ENCODE data around the gene RAP2A.

The RAP2A gene

DNA sequence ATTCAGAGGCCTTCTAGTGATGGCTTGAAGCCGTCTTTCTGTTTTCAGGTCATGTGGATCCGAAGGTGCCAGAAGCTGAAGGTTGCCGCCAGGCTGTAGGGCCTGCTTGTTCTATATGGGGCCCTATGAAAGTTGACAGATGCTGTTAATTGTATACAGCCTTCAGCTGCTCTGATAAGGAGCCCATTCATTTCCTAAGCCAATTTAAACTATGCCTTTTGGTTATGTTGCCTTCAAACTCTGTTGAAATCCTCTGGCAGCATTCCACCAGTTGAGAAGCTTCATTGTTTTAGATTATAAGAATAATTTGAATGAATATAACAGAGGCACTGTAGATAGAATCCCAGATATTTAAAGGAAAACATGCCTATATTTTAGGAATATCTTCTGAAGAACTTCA lies 34.4 kb downstream of the RAP2A start:
- TF ChIP-seq, protein P1, sequence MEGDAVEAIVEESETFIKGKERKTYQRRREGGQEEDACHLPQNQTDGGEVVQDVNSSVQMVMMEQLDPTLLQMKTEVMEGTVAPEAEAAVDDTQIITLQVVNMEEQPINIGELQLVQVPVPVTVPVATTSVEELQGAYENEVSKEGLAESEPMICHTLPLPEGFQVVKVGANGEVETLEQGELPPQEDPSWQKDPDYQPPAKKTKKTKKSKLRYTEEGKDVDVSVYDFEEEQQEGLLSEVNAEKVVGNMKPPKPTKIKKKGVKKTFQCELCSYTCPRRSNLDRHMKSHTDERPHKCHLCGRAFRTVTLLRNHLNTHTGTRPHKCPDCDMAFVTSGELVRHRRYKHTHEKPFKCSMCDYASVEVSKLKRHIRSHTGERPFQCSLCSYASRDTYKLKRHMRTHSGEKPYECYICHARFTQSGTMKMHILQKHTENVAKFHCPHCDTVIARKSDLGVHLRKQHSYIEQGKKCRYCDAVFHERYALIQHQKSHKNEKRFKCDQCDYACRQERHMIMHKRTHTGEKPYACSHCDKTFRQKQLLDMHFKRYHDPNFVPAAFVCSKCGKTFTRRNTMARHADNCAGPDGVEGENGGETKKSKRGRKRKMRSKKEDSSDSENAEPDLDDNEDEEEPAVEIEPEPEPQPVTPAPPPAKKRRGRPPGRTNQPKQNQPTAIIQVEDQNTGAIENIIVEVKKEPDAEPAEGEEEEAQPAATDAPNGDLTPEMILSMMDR (IDR thresholded peaks at IDR 0.05; ENCODE audit: low read depth, low read length, missing control alignments) = no peak
- no peak for DNase-seq (ENCODE audit: extremely low read depth, low read depth)
- no peak overlapping the region for H3K4me3 ChIP-seq (replicated peaks; ENCODE audit: low read depth, low read length)

DNA sequence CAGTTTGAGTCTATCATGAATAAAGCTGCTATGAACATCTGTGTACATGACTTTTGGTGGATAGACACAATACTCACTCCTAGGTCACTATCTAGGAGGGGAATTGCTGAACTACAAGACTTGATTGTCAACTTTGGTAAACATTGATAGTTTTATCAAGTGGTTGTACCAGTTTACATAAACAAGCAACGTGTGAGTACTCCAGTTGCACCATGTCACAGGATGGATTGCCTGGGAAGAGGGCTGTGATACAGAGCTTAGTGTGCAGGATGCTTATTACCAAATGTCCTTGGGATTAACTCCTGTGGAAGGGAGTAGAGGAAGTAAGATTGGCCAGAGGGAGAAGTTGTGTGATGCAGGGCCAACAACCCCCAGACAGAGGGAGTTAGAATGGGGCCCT lies 37.7 kb downstream of the RAP2A start:
- no peak for DNase-seq (ENCODE audit: extremely low read depth, low read depth)
- H3K4me3 ChIP-seq (replicated peaks; ENCODE audit: low read depth, low read length) = no peak overlapping the region
- TF ChIP-seq, protein P1 (IDR thresholded peaks at IDR 0.05; ENCODE audit: low read depth, low read length, missing control alignments) = no peak

DNA sequence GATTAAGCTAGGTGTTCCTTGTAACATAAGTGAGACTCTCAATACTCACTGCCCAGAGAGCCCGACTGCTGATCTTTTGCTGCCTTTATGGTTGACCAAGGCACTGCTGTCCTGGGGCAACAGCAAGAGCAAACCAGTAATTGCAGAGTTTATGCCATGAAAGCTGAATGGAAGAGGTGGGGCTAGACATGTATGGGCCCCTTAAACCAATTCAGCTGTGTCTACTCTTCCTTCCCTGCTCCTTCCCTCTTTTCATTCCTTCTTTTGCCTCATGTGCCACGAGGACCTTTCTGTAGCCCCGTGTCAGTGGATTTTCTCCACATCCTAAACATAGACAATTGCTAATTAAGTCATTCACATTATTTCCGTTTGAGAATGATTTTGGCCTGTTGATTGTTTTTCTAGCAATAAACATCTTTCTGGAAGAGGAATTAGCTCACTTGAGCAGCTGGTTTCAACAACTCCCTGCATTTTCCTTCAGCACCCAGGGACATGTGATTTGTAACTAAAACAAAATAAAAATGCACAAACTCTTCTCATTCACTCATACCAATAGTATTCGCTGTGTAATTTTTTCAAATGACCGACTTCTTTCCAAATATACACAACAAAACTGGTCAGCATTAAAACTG lies 40.5 kb downstream of the RAP2A start:
- TF ChIP-seq, protein P1 (IDR thresholded peaks at IDR 0.05; ENCODE audit: low read depth, low read length, missing control alignments) = no peak
- H3K4me3 ChIP-seq (replicated peaks; ENCODE audit: low read depth, low read length) = no peak overlapping the region
- no peak for DNase-seq (ENCODE audit: extremely low read depth, low read depth)

DNA sequence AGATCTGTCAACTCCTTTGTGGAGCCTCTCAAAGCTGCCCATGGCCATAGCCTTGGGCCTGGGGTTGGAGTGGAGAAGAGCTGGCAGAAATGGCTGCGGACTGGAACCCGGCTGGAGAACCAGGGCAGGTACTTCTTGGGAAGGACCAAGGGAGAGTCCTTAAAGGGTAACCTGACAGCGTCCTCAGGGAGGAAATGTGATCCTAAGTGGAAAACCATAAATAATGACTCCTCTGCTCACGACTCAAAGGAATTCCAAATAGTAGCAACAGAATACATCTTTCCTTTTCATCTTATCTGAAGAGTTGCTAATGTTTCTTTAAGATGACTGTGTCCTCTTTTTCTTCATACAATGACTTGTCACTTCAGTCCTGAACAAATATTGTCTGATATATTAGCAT lies 41.0 kb downstream of the RAP2A start:
- H3K4me3 ChIP-seq (replicated peaks; ENCODE audit: low read depth, low read length) = no peak overlapping the region
- TF ChIP-seq, protein P1 (IDR thresholded peaks at IDR 0.05; ENCODE audit: low read depth, low read length, missing control alignments) = no peak
- no peak for DNase-seq (ENCODE audit: extremely low read depth, low read depth)

DNA sequence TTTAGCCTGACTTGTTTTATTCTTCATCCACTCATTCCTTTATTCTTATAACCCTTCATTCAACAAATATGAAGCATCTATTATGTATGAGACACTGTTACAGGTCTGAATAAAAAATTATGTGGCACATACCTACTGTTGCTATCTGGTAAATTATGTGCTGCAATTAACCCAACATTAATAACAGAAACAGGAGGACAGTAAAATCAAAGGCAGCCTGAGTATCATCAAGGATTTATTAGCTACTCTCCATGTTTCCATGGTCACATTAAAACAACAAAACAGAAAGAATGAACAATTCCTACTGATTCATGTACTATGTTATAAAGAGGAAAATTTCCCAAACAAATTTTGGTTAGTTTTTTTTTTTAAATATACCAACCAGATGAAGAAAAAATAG lies 43.9 kb downstream of the RAP2A start:
- TF ChIP-seq, protein P1 (IDR thresholded peaks at IDR 0.05; ENCODE audit: low read depth, low read length, missing control alignments) = no peak
- no peak for DNase-seq (ENCODE audit: extremely low read depth, low read depth)
- H3K4me3 ChIP-seq (replicated peaks; ENCODE audit: low read depth, low read length) = no peak overlapping the region

DNA sequence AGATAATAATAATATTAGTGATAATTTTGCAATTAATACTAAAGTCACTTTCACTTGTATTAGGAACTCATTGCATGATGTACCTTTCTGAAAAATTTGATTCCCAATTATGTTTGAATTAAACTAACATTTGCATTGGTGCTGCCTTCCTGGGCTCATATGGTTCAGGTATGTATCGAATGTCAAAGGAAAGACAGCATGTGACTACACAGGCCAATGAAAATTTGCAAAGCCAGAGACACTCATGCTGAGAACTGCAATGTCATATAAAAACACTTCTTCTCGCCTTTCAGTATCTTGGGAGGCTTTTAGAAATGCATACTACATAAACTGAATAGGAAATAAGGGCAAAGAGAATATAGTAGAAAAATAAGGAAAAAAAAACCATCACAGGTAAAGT lies 44.3 kb downstream of the RAP2A start:
- no peak overlapping the region for H3K4me3 ChIP-seq (replicated peaks; ENCODE audit: low read depth, low read length)
- DNase-seq (ENCODE audit: extremely low read depth, low read depth) = no peak
- TF ChIP-seq, protein P1 (IDR thresholded peaks at IDR 0.05; ENCODE audit: low read depth, low read length, missing control alignments) = no peak

DNA sequence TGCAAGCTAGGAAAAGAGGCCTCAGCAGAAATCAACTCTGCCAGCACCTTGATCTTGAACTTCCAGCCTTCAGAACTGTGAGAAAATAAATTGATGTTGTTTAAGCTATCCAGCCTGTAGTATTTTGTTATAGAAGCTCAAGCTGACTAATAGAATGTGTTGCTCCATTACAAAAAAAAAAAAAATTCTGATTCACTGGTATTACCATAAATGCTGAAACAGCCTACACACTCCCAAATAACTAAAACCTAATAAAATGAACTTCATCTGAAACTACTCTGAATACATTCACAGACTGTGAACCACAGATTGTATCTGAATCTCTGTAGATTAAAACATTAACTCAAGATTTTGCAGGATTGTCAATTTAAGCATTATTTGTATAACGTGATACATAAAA lies 49.5 kb downstream of the RAP2A start:
- DNase-seq (ENCODE audit: extremely low read depth, low read depth) = no peak

More for the DNA sequence above, 49.5 kb downstream of the RAP2A start:
- TF ChIP-seq, protein P1 (IDR thresholded peaks at IDR 0.05; ENCODE audit: low read depth, low read length, missing control alignments) = no peak
- H3K4me3 ChIP-seq (replicated peaks; ENCODE audit: low read depth, low read length) = no peak overlapping the region
